NCI-H526 treated with DMSO at 0.1 percent for 48 hours (cell line): ENCODE results near the gene NFIA.
A peak's percentile ranks its signal among the peaks of the same experiment; 100 is the strongest.

Experiments used
- DNase-seq: peaks from one replicate; lab custom pipeline; 2025; lab: John Stamatoyannopoulos, UW

NFIA gene

DNA sequence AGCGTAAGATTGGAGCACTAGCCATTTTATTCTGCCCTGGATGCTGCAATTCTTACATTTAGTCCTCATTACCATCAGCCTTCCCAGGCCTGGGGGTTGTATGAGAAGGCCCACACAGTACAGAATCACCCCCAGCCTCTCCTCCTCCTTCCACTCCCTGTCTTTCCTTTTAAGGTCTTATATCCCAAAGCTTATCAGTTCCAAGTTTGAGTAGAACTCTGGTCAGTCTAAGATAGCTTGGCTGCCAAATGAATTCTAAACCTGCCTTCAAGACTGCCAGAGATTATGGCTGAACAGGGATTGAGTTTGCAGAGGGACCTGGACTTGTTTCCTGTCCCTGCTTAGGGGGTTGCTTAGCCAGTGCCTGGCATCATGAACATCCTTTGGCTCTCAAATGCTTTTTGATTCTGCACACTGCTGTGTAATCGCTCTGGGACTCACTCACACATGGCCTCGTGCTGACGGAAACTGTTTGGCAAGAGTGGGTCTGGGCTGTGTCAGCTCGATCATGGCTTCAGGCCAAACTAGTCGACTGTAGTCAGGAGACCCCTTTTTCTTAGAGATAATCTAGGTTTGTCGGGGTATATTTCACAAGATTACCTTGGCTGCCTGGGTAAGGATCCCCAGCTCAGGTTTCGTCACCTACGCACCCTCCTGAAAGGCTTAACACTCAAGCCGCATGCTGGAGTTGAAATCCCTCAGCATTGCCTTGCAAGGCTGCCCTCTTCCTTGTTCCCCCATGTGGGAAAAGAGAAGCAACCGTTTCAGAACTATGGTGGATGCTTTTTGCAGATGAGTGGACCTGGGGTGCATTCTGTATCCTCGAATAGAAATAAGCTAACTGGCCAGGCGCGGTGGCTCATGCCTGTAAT is 252.6 kb downstream of the NFIA start:
- DNase-seq, result no peak

DNA sequence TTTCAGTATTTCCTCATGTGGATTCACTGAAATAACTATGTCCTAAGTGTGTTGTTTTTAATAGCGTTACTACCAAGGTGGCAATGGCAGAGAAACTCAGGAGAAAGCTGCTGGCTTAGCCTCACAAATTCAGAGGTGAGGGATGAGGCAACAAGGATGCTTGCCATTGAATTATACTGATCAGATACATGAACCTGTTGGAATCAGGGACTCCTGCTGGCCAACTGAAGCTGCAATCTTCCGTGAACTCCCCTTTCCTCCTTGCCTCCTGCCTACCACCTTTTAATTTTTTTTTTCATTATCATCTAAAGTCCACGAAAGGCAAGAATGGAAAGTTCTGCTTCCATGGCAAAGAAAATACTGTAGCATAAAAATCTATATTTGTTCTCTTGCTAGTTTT is 254.7 kb downstream of the NFIA start:
- no peak for DNase-seq

DNA sequence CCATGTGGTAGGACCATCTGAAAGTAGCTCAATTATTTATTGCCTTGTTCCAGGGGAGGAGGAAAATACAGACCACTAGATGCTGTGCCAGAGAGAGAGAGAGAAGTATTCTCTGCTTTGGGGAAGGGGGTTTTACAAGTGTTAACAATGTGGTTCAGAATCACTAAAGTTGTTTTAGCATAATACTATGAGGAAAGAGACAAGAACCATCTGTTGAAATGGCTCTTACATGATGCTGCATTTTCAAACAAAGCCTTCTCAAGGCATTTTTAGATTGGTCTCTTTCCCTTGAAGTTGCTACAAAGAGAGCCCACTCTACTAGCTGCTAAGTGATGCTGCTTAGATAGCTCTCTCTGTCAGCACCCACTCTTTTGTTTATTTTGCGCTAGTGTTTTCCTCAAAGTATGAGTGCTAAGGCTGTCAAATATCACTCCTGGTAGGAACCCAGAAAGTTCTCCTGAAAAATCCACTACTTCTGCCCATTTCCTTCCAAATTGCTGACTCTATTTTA is 255.1 kb downstream of the NFIA start:
- DNase-seq, result no peak

DNA sequence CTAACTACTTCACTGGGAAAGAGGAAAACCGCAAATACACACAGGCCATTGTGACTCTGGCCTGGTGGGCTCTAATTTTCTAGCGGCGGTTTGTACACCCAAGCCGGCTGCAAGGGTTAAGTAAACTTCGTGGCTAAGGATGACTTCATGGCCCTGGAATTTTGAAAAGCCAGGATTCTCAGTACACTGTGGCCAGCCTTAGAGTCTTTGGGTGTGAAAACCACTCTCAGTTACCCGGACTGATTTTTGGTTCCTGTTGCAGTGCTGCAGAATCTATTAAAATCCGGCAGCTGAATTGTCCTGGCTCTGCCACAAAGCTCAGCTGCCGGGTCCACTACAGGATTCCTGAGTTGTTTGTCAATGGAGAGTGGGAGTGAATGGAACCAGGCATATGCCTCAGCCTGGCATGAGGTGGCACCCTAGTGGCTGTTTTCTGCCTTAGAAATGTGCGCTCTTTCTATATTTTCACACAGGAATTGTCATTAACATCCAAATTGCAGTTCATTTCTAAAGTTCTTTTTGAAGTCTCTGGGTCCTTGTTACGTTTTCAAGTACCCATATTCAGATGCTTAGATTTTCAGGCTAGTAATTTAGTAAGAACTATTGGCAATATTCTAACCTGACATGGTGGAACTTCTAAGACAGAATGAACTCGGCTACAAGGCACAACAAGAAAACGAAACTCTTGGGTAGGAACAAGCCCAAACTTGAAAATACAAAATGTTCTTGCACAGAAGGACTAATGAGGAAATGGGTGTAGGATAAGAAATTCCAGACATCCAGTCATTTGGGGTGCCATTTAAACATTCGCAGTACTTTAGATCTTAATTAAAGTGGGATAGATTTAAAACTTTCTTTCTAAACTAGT is 255.9 kb downstream of the NFIA start:
- peak; percentile 36 for DNase-seq

DNA sequence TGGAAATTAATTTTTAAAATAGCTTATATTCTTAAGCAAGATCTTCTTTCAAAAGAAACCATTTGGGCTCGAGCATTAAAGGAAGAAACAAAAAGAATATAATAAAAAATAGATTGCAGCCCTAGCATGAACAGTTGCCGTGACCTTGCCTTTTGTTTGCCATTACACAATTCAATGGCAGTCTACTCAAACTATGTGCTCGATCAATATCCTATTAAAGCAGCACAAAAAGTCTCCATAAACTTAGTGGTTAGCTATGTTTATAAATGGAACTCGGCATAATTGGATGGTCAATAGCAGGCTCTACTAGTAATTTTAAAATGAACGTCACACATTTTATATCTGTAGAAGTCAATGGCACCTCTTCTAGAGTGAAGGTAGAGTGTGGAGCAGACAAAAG is 256.5 kb downstream of the NFIA start:
- DNase-seq, result no peak

DNA sequence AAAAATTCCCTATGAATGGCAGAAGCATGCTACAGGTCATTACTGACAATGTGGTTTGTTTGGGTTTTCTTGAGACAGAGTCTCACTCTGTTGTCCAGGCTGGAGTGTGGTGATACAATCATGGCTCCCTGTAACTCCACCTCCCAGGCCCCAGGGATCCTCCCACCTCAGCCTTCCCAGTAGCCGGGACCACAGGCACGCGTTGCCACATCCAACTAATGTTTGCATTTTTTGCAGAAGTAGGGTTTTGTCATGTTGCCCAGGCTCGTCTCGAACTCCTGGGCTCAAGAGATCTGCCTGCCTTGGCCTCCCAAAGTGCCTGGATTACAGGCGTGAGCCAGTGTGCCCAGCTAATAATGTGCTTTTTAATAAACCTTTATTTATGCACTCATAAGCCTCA is 259.1 kb downstream of the NFIA start:
- DNase-seq, result no peak

DNA sequence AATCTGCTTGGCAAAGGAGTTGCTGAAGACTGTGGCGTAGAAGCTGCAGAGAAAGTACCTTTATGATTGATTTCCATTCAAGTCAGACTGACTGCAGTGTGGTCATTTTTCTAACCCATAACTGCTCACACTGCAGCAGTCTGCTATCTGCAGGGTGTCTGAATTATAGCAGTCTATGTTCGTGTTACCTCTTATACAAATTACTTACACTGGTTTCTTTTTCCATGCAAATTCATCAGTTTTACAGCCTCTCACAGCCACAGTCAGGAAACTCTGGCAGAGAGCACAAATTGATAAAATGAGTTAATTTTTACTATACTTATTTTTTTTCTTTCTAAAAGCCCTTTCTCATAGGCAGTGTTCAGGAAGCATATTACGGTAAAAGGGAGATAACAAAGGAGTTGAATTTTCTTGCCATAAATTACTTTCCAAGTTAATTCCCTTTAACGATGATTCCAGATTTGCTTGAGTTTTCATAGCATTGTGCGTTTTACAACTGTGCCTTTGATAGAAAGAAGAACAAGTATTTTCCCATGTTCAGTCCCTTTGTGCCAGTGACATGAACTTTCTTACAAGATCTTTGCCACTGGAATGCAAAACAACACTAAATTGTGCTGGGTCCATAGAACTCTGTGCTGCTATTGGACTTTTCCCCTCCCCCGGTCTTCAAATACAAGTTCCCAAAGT is 261.5 kb downstream of the NFIA start:
- DNase-seq, result peak; percentile 71

DNA sequence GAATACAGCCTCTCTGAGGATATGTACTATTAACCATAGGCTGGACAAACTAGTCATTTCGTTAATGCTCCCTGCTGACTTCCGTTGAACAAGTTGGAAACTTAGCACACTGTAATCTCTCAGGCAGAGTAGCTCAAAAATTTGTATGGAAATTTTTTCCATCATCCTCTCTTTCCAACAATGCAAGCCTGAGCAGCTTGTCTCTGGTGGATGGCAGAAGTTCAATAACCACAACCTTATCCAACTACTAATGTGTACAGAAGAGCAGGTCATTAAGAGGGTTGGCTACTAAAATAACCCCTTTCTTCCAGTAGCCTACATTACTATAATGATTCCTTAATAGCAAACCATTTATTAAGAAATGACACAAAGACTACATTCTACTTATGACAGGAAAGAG is 262.3 kb downstream of the NFIA start:
- DNase-seq, result no peak

DNA sequence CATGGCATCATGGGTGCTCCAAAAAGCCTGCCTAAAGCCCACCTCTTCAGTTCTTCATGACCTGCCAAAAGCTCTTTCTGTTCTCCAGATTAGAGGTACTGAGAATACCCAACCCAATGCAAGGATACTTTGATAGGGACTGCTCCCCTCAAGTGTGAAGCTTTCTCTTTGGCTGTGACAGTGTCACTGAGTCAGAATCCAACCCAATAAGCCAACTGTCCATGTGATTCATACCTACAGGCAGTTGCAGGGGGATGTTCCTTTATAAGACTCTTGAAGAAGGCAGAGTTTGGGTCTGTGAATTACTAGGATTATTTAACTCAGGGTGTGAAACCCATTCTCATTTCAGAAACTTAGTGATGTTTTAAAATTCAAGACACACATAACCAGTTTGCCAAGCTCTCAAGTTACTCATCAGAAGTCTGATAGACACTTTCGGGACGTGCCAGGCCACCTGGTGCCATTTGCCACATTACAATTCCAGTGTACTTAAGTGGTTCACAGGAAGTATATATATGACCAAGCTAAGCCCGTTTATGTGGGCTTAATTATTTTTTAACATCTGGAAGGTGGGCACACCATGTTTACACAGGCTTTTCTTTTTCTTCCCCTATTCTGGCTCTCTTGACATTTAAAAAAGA is 265.8 kb downstream of the NFIA start:
- DNase-seq, result no peak

DNA sequence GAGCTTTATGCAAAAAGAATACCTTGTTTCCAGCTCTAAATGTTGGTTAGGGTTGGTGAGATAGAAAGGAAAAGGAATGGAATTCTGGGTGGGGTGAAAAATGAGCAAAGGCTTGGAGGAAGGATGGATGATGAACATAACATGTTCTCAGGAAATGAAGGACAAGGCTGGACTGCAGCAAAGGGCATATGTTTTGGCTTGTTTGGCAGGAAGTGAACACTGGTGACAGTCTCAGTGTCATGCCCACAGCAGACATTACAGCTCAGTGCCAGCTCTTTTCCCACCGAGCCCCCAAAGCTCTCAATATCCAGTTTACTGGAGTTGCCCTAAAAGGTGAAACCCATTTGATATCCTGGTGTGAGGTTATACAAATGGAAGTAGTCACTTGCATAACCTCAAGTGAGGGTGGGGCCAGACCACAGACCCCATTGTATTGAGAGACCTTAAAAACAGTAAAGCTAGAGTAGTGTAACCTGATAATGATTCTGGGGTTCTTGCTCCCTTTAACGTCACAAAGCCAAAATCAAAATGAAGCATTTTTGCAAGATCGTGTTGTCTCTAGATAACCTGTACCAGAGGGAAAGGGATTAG is 270.6 kb downstream of the NFIA start:
- DNase-seq, result no peak

DNA sequence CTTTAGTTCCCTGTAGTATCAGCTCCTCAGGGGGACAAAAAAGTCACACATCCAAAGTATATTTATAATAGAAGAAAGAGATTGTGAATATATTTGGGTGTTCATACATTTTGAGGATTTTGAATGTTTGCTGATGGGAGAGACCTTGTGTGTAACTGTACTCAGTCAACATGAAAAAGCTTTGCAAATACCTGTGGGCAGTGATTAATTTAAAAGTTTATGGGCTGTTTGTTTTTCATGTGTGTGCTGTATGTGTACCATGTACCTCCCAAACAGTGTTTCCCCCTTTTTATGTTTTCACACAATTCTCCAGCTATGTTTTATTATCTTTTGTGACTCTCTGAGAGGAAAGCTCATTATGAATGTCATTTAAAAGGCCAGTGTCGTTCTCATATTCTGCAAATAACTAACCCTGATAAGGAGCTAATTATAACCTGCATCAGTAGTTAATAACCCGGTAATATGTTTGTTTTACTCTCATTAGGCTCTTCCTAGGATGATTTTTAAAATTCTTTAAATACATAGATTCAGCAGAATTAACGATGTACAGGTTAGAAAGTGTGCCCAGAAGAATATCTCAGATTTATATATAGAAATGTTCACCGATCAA is 271.5 kb downstream of the NFIA start:
- no peak for DNase-seq

DNA sequence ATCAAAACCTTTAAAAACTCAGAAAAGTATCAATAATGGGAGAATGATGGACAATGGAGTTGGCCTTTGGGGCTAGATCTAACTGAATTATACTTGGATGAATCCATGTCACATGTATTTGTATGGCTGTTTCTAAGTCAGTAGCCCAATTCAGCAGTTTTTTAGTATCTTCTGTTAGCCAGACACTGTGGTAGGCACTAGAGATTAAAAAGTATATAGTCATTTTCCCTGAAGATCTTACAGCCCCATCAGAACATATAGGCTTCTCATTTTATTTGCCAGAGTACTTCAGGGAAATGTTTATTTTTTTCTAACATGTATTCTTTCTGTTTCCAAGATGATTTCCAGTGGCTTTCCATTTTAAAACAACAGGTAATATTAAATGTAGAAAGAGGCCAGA is 273.7 kb downstream of the NFIA start:
- DNase-seq, result no peak

DNA sequence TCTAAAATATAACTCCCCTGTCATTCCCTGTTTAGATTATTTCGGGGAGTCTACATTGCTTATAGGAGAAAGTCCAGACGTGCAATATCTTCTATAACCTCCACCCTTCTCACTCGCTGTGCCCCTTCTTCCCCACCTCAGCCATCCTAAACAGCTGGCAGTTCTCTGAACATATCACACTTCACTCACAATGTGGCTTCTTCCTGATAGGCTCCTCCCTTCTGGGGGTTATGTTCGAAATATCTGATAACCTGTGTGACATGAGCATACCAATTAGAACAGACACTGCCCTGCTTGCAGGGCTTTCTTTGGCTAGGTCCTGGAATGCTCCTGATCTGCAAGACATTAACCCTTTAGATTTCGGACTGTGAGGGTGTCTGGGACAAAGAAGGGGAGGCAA is 274.6 kb downstream of the NFIA start:
- no peak for DNase-seq

DNA sequence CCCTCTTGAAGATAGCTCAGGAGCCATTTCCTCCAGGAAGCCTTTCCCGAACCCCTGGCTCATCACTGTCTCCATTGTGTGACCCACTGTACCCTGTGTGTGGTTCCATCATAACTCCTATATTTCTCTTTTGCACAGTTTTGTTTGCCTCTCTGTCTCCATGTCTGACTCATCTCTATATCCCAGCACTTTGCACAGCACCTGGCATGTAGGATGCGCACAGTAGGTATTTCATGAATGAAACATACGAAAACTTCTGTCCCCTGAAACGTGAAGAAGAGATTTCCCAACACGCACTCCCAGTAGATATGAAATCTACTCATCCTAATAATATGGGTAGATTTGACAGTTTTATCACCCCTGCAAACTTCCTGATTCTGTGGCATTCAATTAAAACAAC is 275.2 kb downstream of the NFIA start:
- no peak for DNase-seq

DNA sequence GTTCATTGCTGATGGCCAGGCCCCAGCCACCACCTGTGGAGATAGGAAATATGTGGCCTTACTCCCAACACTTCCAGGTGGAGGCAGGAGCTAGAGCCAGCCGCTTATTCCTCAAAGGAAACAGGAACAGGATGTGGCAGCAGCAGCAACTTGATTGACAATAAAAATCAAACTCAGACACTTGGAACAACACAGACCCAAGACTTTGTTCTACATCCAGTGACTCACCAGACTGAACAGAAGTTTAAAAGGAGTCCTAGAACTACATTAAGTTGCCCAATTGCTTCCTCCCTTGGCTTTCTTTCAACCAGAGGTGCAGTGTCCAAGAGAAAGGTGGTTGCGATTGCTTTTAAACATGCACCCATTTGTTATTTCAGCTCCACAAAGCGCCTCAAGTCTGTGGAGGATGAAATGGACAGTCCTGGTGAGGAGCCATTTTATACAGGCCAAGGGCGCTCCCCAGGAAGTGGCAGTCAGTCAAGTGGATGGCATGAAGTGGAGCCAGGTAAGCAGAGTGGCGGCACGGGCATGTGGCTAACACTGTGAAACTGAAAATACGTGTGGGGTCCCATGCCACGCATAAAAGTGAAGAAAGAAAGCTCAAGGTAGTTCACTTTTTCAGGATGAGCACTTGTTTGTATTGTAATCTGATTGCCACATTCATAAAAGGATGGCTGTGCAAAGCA is 276.6 kb downstream of the NFIA start:
- no peak for DNase-seq

DNA sequence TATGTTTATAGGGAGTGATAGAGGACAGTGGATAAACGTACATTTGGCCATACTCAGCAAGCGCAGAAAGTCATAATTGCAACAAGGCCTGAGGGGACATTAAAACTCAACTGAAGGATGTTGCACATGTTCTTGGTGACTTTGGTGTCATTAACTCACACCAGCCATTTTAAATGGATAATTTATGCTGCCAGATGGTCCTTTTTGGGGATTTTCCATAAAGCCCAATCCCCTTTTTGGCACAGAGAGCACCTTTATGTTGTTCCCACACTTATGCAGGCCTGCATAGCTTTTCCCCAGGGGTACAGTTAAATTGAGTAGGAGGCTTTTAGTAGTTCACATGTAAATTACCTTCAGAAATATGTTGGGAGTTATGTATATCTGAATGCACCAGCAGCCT is 279.6 kb downstream of the NFIA start:
- DNase-seq, result no peak

DNA sequence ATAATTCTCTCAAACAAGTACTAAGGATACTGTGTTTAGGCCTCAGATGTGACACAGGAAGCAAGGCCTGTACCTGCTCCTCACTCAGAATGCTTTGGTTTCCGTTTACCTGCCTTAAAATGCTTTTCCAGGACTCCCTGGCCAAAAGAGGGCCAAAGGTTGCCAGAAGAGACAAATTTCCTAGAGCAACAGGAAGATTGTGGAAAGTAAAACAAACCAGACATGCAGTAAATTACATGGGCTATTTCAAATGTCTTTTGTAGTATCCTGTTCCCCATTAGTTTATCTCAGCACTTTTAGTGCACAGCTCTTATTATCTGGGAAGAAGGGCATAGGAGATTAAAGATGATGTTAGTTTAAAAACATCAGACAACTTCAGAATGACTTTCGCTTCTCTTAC is 280.0 kb downstream of the NFIA start:
- DNase-seq, result no peak

DNA sequence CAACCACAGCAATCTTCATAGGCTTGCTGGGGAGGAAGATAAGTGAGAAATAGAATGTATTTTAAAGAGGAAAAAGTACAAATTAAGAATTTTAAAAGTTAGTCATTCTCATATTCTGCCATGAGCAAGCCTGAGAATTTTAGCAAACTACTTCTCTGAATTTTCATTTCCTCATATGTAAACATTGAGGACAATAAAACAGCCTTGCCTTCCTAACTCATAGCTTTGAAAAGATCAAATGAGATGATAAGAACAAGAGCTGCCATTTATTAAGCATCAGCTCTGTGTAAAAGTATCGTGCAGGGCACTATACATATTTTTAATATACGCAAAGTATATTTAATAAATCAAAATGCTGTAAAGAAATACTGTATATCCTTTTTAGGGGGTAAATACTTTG is 286.0 kb downstream of the NFIA start:
- DNase-seq, result no peak

DNA sequence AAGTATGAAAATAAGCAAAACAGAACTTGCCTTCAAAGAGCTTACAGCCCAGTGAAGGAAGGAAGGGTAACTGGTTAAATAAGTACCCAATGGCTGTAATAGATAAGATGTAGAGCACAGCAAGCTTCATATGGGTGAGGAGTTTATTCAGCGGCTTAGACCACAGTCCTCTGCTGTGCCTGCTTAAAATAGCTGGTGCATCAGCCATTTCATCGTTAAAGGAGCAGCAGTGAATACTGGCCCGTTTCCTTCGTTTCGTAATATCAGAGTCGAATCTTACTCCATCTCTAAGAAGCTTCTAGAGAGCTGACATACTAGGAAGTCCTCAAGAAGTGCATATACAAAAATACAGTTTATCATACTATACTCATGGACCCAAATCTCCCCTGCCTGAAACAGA is 286.5 kb downstream of the NFIA start:
- no peak for DNase-seq

DNA sequence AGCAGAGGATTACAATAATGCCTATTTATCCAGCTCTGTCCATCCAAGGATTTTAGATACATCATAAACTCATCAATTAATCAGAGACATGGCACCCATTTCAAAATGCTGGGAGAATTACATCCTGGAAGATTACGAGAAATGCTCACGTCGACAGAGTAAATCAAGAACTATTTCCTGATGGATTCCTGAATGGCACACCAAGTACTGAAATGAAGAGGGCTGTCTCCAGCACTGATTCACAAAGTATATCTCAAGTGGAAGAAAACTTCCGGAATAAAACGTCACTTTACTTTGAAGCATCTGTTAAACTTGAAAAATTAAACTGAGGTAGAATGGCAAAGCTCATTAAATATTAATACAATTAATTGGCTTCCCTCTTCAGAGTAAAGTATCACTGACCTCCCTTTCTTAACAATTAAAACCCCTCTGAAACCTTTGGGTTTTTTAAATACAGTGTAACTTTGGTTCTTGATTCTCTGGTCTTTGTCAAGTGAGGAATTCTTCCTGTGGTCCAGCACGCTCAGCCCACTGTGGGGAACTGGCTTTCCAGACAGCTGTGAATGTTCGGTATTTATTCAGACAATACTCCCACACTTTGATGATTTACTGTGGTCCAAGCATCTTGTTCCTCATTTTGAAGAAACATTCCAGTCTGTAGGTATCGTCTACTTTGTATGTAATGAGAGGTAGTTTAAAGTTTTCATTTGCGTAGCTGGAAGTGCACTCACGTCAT is 288.0 kb downstream of the NFIA start:
- no peak for DNase-seq
